G401 (cell line): ENCODE results near the gene MIOX. TPM values are rescaled to one million over a fixed set of nuclear protein-coding genes. Genes with fewer than 3 reads are reported as not detected.
A peak's percentile ranks its signal among the peaks of the same experiment; 100 is the strongest.

Experiments
- DNase-seq: peaks from one replicate; pipeline ENCODE4 v3.0.0-alpha.2; 2015; ENCODE audit warnings: low spot score
- in situ Hi-C: cut with HindIII; loops from 2 replicates; pipeline ENCODE4 v1.10.0; 2016; ENCODE audit warnings: low sequenced_read_pairs, mixed read lengths
- total RNA-seq: library from RNA; depleted of rRNA; stranded (reverse); fragments of >200 nt; shearing (Covaris generic); gene quantifications from 2 replicates; pipeline ENCODE4 v1.2.3, GENCODE V29; 2014

Gene MIOX
- total RNA-seq, 1 experiment from 2014 or later: 1.9 TPM

GRCh38 chr22:50487290-50488005 is 789 bp downstream of the MIOX start:
- DNase-seq: no peak
- in situ Hi-C loops: no loop called here

- in situ Hi-C loops: no loop called here
- DNase-seq: no peak
These were observed 1.5 kb downstream of the MIOX start for GRCh38 chr22:50488006-50488677.

- in situ Hi-C loops: no loop called here
- no peak for DNase-seq
These were observed 2.2 kb downstream of the MIOX start for GRCh38 chr22:50488886-50489285.

- in situ Hi-C loops: loop anchor here (10.0 kb wide), 1 partner anchor 85 kb away; the partner anchor contains the start of gene CPT1B
These were observed 2.9 kb downstream of the MIOX start for GRCh38 chr22:50489363-50490243.

GRCh38 chr22:50490531-50491308 is 4.1 kb downstream of the MIOX start:
- no peak for DNase-seq
- in situ Hi-C loops: loop anchor here (10.0 kb wide), 1 partner anchor 84 kb away; the partner anchor contains the start of gene CPT1B

More at GRCh38 chr22:50489363-50490243, 2.9 kb downstream of the MIOX start:
- DNase-seq: no peak

- in situ Hi-C loops: loop anchor here (10.0 kb wide), 1 partner anchor 78 kb away; the partner anchor contains the start of gene CPT1B
- no peak for DNase-seq
These were observed 10.4 kb downstream of the MIOX start for GRCh38 chr22:50497093-50497492.

GRCh38 chr22:50498322-50498890 is 11.7 kb downstream of the MIOX start:
- DNase-seq: peak; percentile 86
- in situ Hi-C loops: loop anchor here (10.0 kb wide), 1 partner anchor 76 kb away; the partner anchor contains the start of gene CPT1B

- in situ Hi-C loops: no loop called here
- no peak for DNase-seq
These were observed 13.8 kb downstream of the MIOX start for GRCh38 chr22:50500452-50500851.

GRCh38 chr22:50502096-50502495 is 15.4 kb downstream of the MIOX start:
- DNase-seq: no peak
- in situ Hi-C loops: no loop called here

GRCh38 chr22:50502628-50503474 is 16.2 kb downstream of the MIOX start:
- in situ Hi-C loops: no loop called here
- DNase-seq: no peak

- in situ Hi-C loops: no loop called here
- DNase-seq: no peak
These were observed 17.0 kb downstream of the MIOX start for GRCh38 chr22:50503475-50504145.

- no peak for DNase-seq
These were observed 17.9 kb downstream of the MIOX start for GRCh38 chr22:50504369-50505211.

GRCh38 chr22:50505276-50505775 is 18.7 kb downstream of the MIOX start:
- in situ Hi-C loops: no loop called here
- DNase-seq: no peak

More at GRCh38 chr22:50504369-50505211, 17.9 kb downstream of the MIOX start:
- in situ Hi-C loops: no loop called here

GRCh38 chr22:50505776-50506610 is 19.3 kb downstream of the MIOX start:
- no peak for DNase-seq
- in situ Hi-C loops: no loop called here
